Keratinocyte (primary cell): ENCODE measurements around the gene CARMIL1. TPM values are rescaled to one million over a fixed set of nuclear protein-coding genes. Genes with fewer than 3 reads are reported as not detected.

ENCODE experiments used
- DNase-seq: peaks from one replicate; pipeline ENCODE4 v3.0.0-alpha.2; 2011; ENCODE audit warnings: low read depth, missing footprints, low spot score
- FAIRE-seq: peaks from 2 replicates; lab custom pipeline; 2011; peaks lifted over from hg19 to GRCh38; lab: Jason Lieb, UNC
- H2AFZ ChIP-seq: 2 replicates; pipeline ENCODE4 v1.6.0; 2012; ENCODE audit warnings: low read length, control low read depth, inconsistent platforms; ENCODE audit not compliant: control insufficient read depth
- H3K27ac ChIP-seq: 2 replicates; pipeline ENCODE4 v1.5.1; 2011; ENCODE audit warnings: low read length; ENCODE audit not compliant: control insufficient read depth, insufficient read depth
- H3K27me3 ChIP-seq: 3 replicates; pipeline ENCODE4 v1.6.0; 2011; ENCODE audit warnings: low read length; ENCODE audit not compliant: control insufficient read depth, insufficient read depth; ENCODE audit errors: extremely low read depth
- H3K36me3 ChIP-seq, 2 experiments: 2 replicates in 1 of 2; 3 replicates in 1 of 2; pipeline ENCODE4 v1.5.1; 2011; ENCODE audit warnings: low read length in 2 of 2, mild to moderate bottlenecking in 1 of 2; ENCODE audit not compliant: control insufficient read depth in 2 of 2, insufficient read depth in 2 of 2; ENCODE audit errors: extremely low read depth in 1 of 2
- H3K4me1 ChIP-seq: 3 replicates; pipeline ENCODE4 v1.5.1; 2011; ENCODE audit warnings: low read length; ENCODE audit not compliant: control insufficient read depth, insufficient read depth; ENCODE audit errors: extremely low read depth
- H3K4me2 ChIP-seq: 3 replicates; pipeline ENCODE4 v1.6.0; 2011; ENCODE audit warnings: low read depth, low read length; ENCODE audit not compliant: control insufficient read depth, insufficient read depth; ENCODE audit errors: extremely low read depth
- H3K4me3 ChIP-seq, 3 experiments: fragments of 200-600 bp in 1 of 3; sonication (generic) in 1 of 3; 2 replicates in 2 of 3; 3 replicates in 1 of 3; pipeline ENCODE4 v1.5.1; 2011 to 2016; ENCODE audit warnings: low read length in 3 of 3, mild to moderate bottlenecking in 3 of 3, control low read depth in 2 of 3, inconsistent platforms in 1 of 3, low read depth in 1 of 3, mixed read lengths in 1 of 3, mixed run types in 1 of 3, moderate library complexity in 1 of 3; ENCODE audit not compliant: control insufficient read depth in 2 of 3, insufficient read depth in 2 of 3; ENCODE audit errors: extremely low read depth in 1 of 3
- H3K79me2 ChIP-seq: 2 replicates; pipeline ENCODE4 v1.6.0; 2012; ENCODE audit warnings: low read length; ENCODE audit not compliant: control insufficient read depth, insufficient read depth
- H3K9ac ChIP-seq: 3 replicates; pipeline ENCODE4 v1.6.0; 2011; ENCODE audit warnings: low read length; ENCODE audit not compliant: control insufficient read depth, insufficient read depth; ENCODE audit errors: extremely low read depth
- H3K9me1 ChIP-seq: 3 replicates; pipeline ENCODE4 v1.6.0; 2011; ENCODE audit warnings: low read length; ENCODE audit not compliant: control insufficient read depth, insufficient read depth; ENCODE audit errors: extremely low read depth
- H3K9me3 ChIP-seq: 2 replicates; pipeline ENCODE4 v1.5.1; 2012; ENCODE audit warnings: low read depth, low read length; ENCODE audit not compliant: control insufficient read depth
- H4K20me1 ChIP-seq: 3 replicates; pipeline ENCODE4 v1.6.0; 2011; ENCODE audit warnings: low read length; ENCODE audit not compliant: control insufficient read depth, insufficient read depth; ENCODE audit errors: extremely low read depth
- EZH2 ChIP-seq: IDR thresholded peaks from one replicate; pipeline ENCODE4 v1.6.1; 2012; ENCODE audit warnings: inconsistent platforms, mild to moderate bottlenecking, low read length, moderate library complexity
- dilution Hi-C: fragments of 300-500 bp; cut with MboI; formaldehyde crosslinking; loops from one replicate; pipeline ENCODE4 v1.7.0; 2020; ENCODE audit warnings: low sequenced_read_pairs; ENCODE audit not compliant: extremely low pct_ligation_motif_present
- polyA plus RNA-seq, 5 experiments: library from polyadenylated mRNA; depleted of rRNA in 3 of 5; stranded (reverse) in 3 of 5; stranded (forward) in 1 of 5; unstranded in 1 of 5; fragments of >200 nt; gene quantifications; 1 replicate in 1 of 5; 2 replicates in 3 of 5; 3 replicates in 1 of 5; pipeline versions ENCODE4 v1.2.1 to v1.2.3, GENCODE V29; 2011 to 2012; ENCODE audit warnings: missing spikeins in 2 of 5, low read depth in 1 of 5, low replicate concordance in 1 of 5
- TF ChIP-seq, protein P1 (sequence below), 3 experiments: IDR thresholded peaks in 1 of 3; conservative IDR thresholded peaks in 1 of 3; optimal IDR thresholded peaks in 1 of 3; 2 replicates in 2 of 3; 3 replicates in 1 of 3; pipeline versions ENCODE3 to v1.5.1; 2011; ENCODE audit warnings: low read length in 3 of 3, mild to moderate bottlenecking in 3 of 3, moderate library complexity in 2 of 3, control low read depth in 1 of 3, inconsistent platforms in 1 of 3; ENCODE audit not compliant: insufficient read depth in 2 of 3; ENCODE audit errors: extremely low read depth in 1 of 3

The CARMIL1 gene
- polyA plus RNA-seq, 1 donor (not counting 4 experiments of a cell fraction or from before 2014, with no cell fraction given): 18.9 TPM

DNA sequence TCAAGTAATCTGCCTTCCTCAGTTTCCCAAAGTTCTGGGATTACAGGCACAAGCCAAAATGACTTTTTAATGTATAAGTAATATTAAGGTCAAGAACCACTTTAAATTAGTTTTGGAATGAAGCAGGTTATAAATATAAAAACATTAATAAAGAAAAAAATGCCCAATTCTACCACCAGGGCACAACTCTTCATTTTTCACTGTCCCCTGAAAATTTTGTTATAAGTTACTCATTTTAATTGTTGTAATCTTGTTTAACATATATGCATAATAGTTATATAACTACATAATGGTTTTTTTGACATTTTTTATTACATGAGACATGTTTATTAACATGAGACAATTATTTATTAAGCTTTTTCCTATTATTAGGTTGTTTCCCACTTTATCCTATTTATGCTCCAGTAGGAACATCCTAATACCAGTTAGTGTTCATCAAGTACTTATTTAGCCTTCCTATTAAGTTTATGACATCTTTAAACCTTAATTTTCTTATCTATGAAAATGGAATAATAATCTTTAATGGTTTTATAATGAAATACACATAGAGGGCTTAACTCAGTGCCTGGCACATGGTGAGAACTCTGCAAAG is 190.7 kb downstream of the CARMIL1 start:
- Histone ChIP-seq H3K79me2 (no peaks in the 10 kb centered on the region), H3K4me3 (no peak overlapping the region), H2AFZ (no peak overlapping the region), H3K4me2 (no peak overlapping the region), H3K36me3 (peaks cover 2 to 8% of the 10 kb centered on the region in 2 experiments), H3K9me1 (no peaks in the 10 kb centered on the region), H4K20me1 (no peaks in the 10 kb centered on the region), H3K9me3 (no peaks in the 10 kb centered on the region), H3K27me3 (no peaks in the 10 kb centered on the region), H3K9ac (no peak overlapping the region), H3K4me1 (no peaks in the 10 kb centered on the region), H3K27ac (no peak overlapping the region)
- FAIRE-seq: no peak
- no peak for DNase-seq
- TF ChIP-seq, protein P1, sequence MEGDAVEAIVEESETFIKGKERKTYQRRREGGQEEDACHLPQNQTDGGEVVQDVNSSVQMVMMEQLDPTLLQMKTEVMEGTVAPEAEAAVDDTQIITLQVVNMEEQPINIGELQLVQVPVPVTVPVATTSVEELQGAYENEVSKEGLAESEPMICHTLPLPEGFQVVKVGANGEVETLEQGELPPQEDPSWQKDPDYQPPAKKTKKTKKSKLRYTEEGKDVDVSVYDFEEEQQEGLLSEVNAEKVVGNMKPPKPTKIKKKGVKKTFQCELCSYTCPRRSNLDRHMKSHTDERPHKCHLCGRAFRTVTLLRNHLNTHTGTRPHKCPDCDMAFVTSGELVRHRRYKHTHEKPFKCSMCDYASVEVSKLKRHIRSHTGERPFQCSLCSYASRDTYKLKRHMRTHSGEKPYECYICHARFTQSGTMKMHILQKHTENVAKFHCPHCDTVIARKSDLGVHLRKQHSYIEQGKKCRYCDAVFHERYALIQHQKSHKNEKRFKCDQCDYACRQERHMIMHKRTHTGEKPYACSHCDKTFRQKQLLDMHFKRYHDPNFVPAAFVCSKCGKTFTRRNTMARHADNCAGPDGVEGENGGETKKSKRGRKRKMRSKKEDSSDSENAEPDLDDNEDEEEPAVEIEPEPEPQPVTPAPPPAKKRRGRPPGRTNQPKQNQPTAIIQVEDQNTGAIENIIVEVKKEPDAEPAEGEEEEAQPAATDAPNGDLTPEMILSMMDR (optimal IDR thresholded peaks at IDR 0.05 in 1 of 3, IDR thresholded peaks at IDR 0.05 in 1 of 3, conservative IDR thresholded peaks at IDR 0.05 in 1 of 3; ENCODE audit: extremely low read depth in 1 of 3, insufficient read depth in 2 of 3, low read length in 3 of 3): no peak
- TF ChIP-seq EZH2: no peak
- dilution Hi-C loops: no loop called here

DNA sequence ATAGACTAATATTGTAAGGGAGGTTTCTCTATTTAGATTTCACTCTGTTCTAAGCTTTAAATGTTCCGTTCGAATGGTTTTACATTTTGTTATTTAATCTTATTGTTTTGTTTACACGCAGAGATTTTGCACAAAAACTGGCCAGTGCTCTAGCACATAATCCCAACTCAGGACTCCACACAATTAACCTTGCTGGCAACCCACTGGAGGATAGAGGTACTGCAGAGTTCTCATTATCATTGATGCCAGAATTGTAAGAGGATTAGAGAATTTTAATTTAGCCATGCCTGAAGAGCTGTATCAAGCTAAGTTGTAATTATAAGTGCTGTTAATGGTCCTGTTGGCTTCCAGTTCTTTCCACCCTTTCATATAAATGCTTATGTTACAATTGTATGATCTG is 193.1 kb downstream of the CARMIL1 start:
- Histone ChIP-seq H3K9me3 (no peaks in the 10 kb centered on the region), H4K20me1 (no peaks in the 10 kb centered on the region), H3K36me3 (peaks cover 2 to 5% of the 10 kb centered on the region in 2 experiments), H3K27ac (no peak overlapping the region), H3K4me2 (no peak overlapping the region), H3K9ac (no peak overlapping the region), H3K79me2 (no peaks in the 10 kb centered on the region), H3K4me1 (peaks cover 11% of the 10 kb centered on the region), H3K27me3 (no peaks in the 10 kb centered on the region), H2AFZ (no peak overlapping the region), H3K4me3 (no peak overlapping the region), H3K9me1 (no peaks in the 10 kb centered on the region)
- dilution Hi-C loops: no loop called here
- no peak for DNase-seq
- TF ChIP-seq EZH2: no peak
- TF ChIP-seq, protein P1 (optimal IDR thresholded peaks at IDR 0.05 in 1 of 3, IDR thresholded peaks at IDR 0.05 in 1 of 3, conservative IDR thresholded peaks at IDR 0.05 in 1 of 3; ENCODE audit: extremely low read depth in 1 of 3, insufficient read depth in 2 of 3, low read length in 3 of 3): peak in 1 of 3 experiments; percentile 12
- no peak for FAIRE-seq
